ENCODE measurements around the gene ATP2A1. TPM values are rescaled to one million over a fixed set of nuclear protein-coding genes. Genes with fewer than 3 reads are reported as not detected.

Gene ATP2A1
- total and polyA plus RNA-seq, 2 of the 8 experiments (the other 6 are each of a cell fraction or from before 2014, with no cell fraction given), result 1.7 to 2.4 TPM

DNA sequence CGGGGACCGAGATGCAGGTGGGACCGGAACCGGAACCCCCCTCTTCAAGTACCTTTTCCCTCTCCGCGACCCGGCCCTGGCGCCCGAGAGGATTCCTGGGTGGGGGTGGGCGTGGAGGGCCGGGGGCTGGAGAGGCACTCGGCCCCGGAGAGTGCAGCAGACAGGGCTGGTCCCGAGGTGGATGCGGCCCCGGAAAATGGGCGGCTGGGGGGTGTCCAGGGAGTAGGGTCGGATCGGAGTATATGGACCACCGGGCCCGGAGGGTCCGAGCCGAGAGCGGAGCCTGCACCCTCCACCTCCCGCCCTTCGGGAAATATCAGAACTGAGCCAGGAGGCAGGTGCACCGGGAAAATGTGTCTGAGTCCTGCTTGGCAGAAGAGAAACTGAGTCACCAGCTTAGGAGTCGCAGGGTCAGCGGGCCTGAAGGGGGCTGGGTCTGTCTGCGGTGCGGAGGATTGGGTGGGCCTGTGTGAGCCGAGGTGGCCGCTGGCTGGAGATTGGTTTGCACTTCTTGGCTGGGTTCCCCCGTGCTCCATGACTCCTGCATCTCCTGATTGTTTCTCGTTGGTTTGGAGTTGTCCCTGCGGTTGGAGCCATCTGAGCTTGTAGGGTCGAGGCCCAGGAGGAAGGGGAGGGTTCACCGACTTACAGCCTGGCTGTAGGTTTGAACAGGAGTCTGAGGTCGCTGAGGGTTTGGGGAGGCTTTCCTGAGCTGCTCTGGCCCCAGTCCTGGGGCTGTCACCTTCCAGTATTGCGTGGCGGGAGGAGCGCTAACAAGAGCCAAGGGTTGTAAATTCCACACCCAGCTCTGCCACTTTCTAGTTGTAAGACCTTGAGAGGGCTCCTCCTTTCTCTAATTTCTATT lies 14.1 kb upstream of the ATP2A1 start (continued):
- TF ChIP-seq EP300 (IDR thresholded peaks at IDR 0.05; ENCODE audit: borderline replicate concordance in 1 of 2, low read depth in 2 of 2, low read length in 2 of 2), result peak in 1 of 2 experiments; percentile 82; a peak in 1 of 3 replicates
- no peak for TF ChIP-seq ATF3 (IDR thresholded peaks at IDR 0.05; ENCODE audit: insufficient read depth, low read depth, low read length)

Data from H1 (cell line).